Panc1 (cell line): Measurements from ENCODE around the gene FAT1. TPM values are rescaled to one million over a fixed set of nuclear protein-coding genes. Genes with fewer than 3 reads are reported as not detected.
A peak's percentile ranks its signal among the peaks of the same experiment; 100 is the strongest.

Experiments
- ATAC-seq: fragments of 200-7000 bp; cut with Tn5 transposase; 2 replicates; pipeline ENCODE4 v1.9.1; 2020; ENCODE audit warnings: mild to moderate bottlenecking, moderate library complexity
- BruUV-seq: library from RNA; stranded (reverse); fragments of 400-500 nt; replicated peaks from 2 replicates; lab custom pipeline; 2021; lab: Mats Ljungman, UMichigan
- CTCF ChIA-PET: fragments of 300-600 bp; sonication (Branson Sonifier 250); formaldehyde crosslinking; loops from one replicate; lab custom pipeline; 2022; ENCODE audit warnings: antibody characterized with exemption; lab: Charles Lee
- POLR2A ChIA-PET: fragments of 300-600 bp; sonication (Branson Sonifier 250); formaldehyde crosslinking; loops from one replicate; lab custom pipeline; 2022; ENCODE audit warnings: antibody characterized with exemption; lab: Charles Lee
- DNase-seq: peaks from one replicate; pipeline ENCODE4 v3.0.0-alpha.2; 2010; ENCODE audit warnings: low read depth, low spot score
- H3K27ac ChIP-seq: 2 replicates; pipeline ENCODE4 v1.5.1; 2011; ENCODE audit warnings: mild to moderate bottlenecking, low read length, inconsistent platforms
- H3K27me3 ChIP-seq: fragments of 200-500 bp; sonication (Bioruptor generic); 2 replicates; pipeline ENCODE4 v1.6.0; 2014; ENCODE audit warnings: low read length, inconsistent platforms; ENCODE audit not compliant: control insufficient read depth, insufficient read depth
- H3K36me3 ChIP-seq: fragments of 200-500 bp; sonication (Bioruptor generic); 2 replicates; pipeline ENCODE4 v1.5.1; 2014; ENCODE audit warnings: inconsistent platforms, mild to moderate bottlenecking, low read length, moderate library complexity; ENCODE audit not compliant: control insufficient read depth, insufficient read depth
- H3K4me1 ChIP-seq: 2 replicates; pipeline ENCODE4 v1.5.1; 2011; ENCODE audit warnings: inconsistent platforms, mild to moderate bottlenecking, low read length, moderate library complexity; ENCODE audit not compliant: control insufficient read depth, insufficient read depth
- H3K4me3 ChIP-seq, 2 experiments: 2 replicates each; pipeline ENCODE4 v1.5.1; 2011 to 2012; ENCODE audit warnings: low read depth in 2 of 2, low read length in 2 of 2, mild to moderate bottlenecking in 2 of 2, inconsistent platforms in 1 of 2, moderate library complexity in 1 of 2
- H3K9me3 ChIP-seq: fragments of 200-500 bp; sonication (Bioruptor generic); 2 replicates; pipeline ENCODE4 v1.5.1; 2014; ENCODE audit warnings: low read depth, mild to moderate bottlenecking, inconsistent platforms, low read length, moderate library complexity; ENCODE audit not compliant: control insufficient read depth, insufficient read depth
- CTCF ChIP-seq: fragments of 450-650 bp; IDR thresholded peaks from 2 replicates; pipeline ENCODE4 v1.5.1; 2017; ENCODE audit warnings: mild to moderate bottlenecking
- POLR2AphosphoS5 ChIP-seq: IDR thresholded peaks from 2 replicates; pipeline ENCODE4 v1.6.1; 2012; ENCODE audit warnings: mild to moderate bottlenecking, low read depth, low read length, moderate library complexity
- SIN3A ChIP-seq: IDR thresholded peaks from 2 replicates; pipeline ENCODE4 v1.6.1; 2012; ENCODE audit warnings: low read depth, mild to moderate bottlenecking, low read length, moderate library complexity, borderline replicate concordance; ENCODE audit not compliant: insufficient read depth
- TCF7L2 ChIP-seq: IDR thresholded peaks from 2 replicates; pipeline ENCODE4 v1.6.1; 2011; ENCODE audit warnings: mild to moderate bottlenecking, low read depth, low read length, inconsistent platforms
- in situ Hi-C: cut with HindIII; loops from 2 replicates; pipeline ENCODE4 v1.10.0; 2016; ENCODE audit warnings: low sequenced_read_pairs, low pct_unique_long_range_greater_than_20kb
- intact Hi-C: fragments of 100-400 bp; cut with micrococcal nuclease; formaldehyde crosslinking; loops from one replicate; pipeline ENCODE4 v1.10.0; 2022; ENCODE audit not compliant: unreplicated experiment
- total RNA-seq: library from RNA; stranded (reverse); gene quantifications from one replicate; pipeline ENCODE4 v1.2.1, GENCODE V29; 2021; ENCODE audit not compliant: unreplicated experiment
- TF ChIP-seq, protein P1 (sequence below), 2 experiments: IDR thresholded peaks; 2 replicates each; pipeline ENCODE4 v1.6.1; 2011 to 2012; ENCODE audit warnings: low read depth in 2 of 2, control low read depth in 1 of 2, low read length in 1 of 2, mild to moderate bottlenecking in 1 of 2, moderate library complexity in 1 of 2; ENCODE audit not compliant: insufficient read depth in 1 of 2

The FAT1 gene
- total RNA-seq, 1 experiment from 2014 or later = 288 TPM

GRCh38 chr4:186714006-186714675 is 9.5 kb downstream of the FAT1 start:
- H3K36me3 ChIP-seq = peaks cover 2% of the 10 kb centered on the region; the same call in 1 of the 2 replicates
- H3K27ac ChIP-seq = peak overlapping the region; percentile 48; the same call in 1 of the 2 replicates
- ATAC-seq (no peak), DNase-seq (no peak)
- CTCF ChIA-PET = no interaction called here
- peaks cover 85% of the 10 kb centered on the region for H3K4me1 ChIP-seq
- POLR2A ChIA-PET = interaction anchor here (0.6 to 0.7 kb wide), 2 partner anchors 67 to 101 kb away, joined by 3 read pairs; no protein-coding TSS in a partner anchor
- H3K4me3 ChIP-seq = no peak overlapping the region
- in situ Hi-C loops (no loop called here), intact Hi-C loops (no loop called here)
- BruUV-seq = no TSS peak
- no peak for TF ChIP-seq TCF7L2
- no peak for TF ChIP-seq CTCF
- no peak for TF ChIP-seq POLR2AphosphoS5
- TF ChIP-seq, protein P1, sequence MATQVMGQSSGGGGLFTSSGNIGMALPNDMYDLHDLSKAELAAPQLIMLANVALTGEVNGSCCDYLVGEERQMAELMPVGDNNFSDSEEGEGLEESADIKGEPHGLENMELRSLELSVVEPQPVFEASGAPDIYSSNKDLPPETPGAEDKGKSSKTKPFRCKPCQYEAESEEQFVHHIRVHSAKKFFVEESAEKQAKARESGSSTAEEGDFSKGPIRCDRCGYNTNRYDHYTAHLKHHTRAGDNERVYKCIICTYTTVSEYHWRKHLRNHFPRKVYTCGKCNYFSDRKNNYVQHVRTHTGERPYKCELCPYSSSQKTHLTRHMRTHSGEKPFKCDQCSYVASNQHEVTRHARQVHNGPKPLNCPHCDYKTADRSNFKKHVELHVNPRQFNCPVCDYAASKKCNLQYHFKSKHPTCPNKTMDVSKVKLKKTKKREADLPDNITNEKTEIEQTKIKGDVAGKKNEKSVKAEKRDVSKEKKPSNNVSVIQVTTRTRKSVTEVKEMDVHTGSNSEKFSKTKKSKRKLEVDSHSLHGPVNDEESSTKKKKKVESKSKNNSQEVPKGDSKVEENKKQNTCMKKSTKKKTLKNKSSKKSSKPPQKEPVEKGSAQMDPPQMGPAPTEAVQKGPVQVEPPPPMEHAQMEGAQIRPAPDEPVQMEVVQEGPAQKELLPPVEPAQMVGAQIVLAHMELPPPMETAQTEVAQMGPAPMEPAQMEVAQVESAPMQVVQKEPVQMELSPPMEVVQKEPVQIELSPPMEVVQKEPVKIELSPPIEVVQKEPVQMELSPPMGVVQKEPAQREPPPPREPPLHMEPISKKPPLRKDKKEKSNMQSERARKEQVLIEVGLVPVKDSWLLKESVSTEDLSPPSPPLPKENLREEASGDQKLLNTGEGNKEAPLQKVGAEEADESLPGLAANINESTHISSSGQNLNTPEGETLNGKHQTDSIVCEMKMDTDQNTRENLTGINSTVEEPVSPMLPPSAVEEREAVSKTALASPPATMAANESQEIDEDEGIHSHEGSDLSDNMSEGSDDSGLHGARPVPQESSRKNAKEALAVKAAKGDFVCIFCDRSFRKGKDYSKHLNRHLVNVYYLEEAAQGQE (IDR thresholded peaks at IDR 0.05; ENCODE audit: insufficient read depth in 1 of 2, low read depth in 2 of 2, low read length in 1 of 2) = no peak
- TF ChIP-seq SIN3A = no peak
- no peaks in the 10 kb centered on the region for H3K27me3 ChIP-seq
- no peaks in the 10 kb centered on the region for H3K9me3 ChIP-seq

DNA sequence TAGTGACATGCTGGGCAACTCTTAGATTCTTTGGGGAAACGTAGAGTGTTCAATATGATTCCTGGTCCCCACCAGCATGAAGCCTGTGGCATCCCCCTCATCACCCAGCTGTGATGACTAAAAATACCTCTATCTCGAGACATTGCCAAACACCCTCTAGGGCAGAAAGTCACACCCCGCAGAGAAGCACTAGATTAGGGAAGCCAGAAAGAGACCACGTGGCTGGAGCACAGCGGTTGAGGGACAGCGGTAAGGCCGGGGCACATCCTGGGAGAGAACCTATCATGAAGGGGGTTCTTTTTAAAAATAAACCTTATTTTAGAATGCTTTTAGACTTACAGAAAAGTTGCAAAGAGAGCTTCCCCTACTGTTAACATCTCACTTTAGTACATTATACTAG is 11.0 kb downstream of the FAT1 start:
- BruUV-seq = no TSS peak
- peak overlapping the region; percentile 64; the same call in 1 of the 2 replicates for H3K27ac ChIP-seq
- no peaks in the 10 kb centered on the region for H3K27me3 ChIP-seq
- ATAC-seq (peak; percentile 65), DNase-seq (no peak)
- intact Hi-C loops = no loop called here
- TF ChIP-seq SIN3A (no peak), CTCF (no peak), POLR2AphosphoS5 (no peak), TCF7L2 (no peak)
- TF ChIP-seq, protein P1 (IDR thresholded peaks at IDR 0.05; ENCODE audit: insufficient read depth in 1 of 2, low read depth in 2 of 2, low read length in 1 of 2) = no peak
- POLR2A ChIA-PET = interaction anchor here (0.6 kb wide), 1 partner anchor 134 kb away, joined by 3 read pairs; no protein-coding TSS in a partner anchor
- H3K4me3 ChIP-seq = no peak overlapping the region
- in situ Hi-C loops = no loop called here
- H3K4me1 ChIP-seq = peaks cover 79% of the 10 kb centered on the region
- no peaks in the 10 kb centered on the region for H3K9me3 ChIP-seq
- CTCF ChIA-PET = no interaction called here
- H3K36me3 ChIP-seq = peaks cover 6% of the 10 kb centered on the region
